Measurements from ENCODE around the gene CIB2. TPM values are rescaled to one million over a fixed set of nuclear protein-coding genes. Genes with fewer than 3 reads are reported as not detected.

The CIB2 gene
- total RNA-seq, 1 donor from 2014 or later = 1.8 TPM

DNA sequence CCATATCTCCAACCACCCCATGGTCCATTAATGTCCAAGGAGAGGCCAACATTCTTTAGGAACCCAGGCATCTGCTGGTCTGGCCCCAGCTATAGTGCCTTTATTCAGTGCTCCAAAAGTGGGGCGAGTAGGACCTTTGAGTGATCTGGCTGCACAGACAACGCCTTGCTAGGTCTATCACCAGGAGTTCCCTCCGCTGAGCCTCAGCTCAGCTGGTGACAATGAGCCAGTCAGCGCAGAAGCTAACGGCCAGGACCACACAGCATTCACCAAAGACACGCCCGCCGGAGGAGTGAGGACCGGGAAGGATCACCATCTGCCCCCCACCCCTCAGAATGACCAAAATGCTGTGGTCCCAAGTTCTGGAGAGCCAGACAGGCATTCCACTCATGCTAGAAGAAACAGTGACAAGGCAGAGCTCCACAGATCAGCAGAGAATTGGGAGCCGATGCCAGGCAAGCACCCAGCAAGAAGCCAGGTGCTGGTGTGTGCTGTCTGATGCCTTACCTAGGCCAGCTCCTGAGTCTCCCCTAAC is 72.8 kb downstream of the CIB2 start:
- no peaks in the 10 kb centered on the region for H3K27me3 ChIP-seq (ENCODE audit: control insufficient read depth, insufficient read depth, low read length)
- no peak for FAIRE-seq
- DNase-seq (ENCODE audit: low read depth) = no peak
- peaks cover 2% of the 10 kb centered on the region for H3K36me3 ChIP-seq (ENCODE audit: control insufficient read depth, insufficient read depth, low read length)
- H3K4me3 ChIP-seq (ENCODE audit: low read depth, low read length) = no peak overlapping the region
- TF ChIP-seq CTCF (IDR thresholded peaks at IDR 0.05; ENCODE audit: insufficient read depth, low read length, severe bottlenecking) = no peak

DNA sequence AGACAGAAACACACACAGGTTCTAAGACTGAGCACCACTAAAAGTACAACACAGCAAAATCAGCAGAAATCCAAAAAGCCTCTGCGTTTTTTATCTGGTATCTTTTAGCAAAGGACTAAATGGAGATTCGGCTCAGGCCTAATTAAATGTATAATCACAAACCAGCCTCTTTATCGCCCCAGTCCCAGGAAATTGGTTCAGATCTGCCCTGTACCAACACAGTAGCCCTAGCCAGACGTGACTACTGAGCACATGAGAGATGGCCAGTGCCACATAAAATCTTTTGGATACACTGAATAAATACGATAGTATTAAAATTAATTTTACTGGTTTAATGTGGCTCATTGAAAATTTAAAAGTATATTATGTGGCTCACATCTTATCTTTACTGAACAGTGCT is 73.4 kb downstream of the CIB2 start:
- peaks cover 4% of the 10 kb centered on the region for H3K36me3 ChIP-seq (ENCODE audit: control insufficient read depth, insufficient read depth, low read length)
- no peaks in the 10 kb centered on the region for H3K27me3 ChIP-seq (ENCODE audit: control insufficient read depth, insufficient read depth, low read length)
- no peak for DNase-seq (ENCODE audit: low read depth)
- no peak overlapping the region for H3K4me3 ChIP-seq (ENCODE audit: low read depth, low read length)
- no peak for FAIRE-seq
- TF ChIP-seq CTCF (IDR thresholded peaks at IDR 0.05; ENCODE audit: insufficient read depth, low read length, severe bottlenecking) = no peak

- no peaks in the 10 kb centered on the region for H3K27me3 ChIP-seq (ENCODE audit: control insufficient read depth, insufficient read depth, low read length)
- no peak overlapping the region for H3K4me3 ChIP-seq (ENCODE audit: low read depth, low read length)
- peaks cover 6% of the 10 kb centered on the region for H3K36me3 ChIP-seq (ENCODE audit: control insufficient read depth, insufficient read depth, low read length)
- no peak for FAIRE-seq
- peak; percentile 67 for DNase-seq (ENCODE audit: low read depth)
- TF ChIP-seq CTCF (IDR thresholded peaks at IDR 0.05; ENCODE audit: insufficient read depth, low read length, severe bottlenecking) = no peak
Observed at GRCh38 chr15:78056714-78057269, 74.5 kb downstream of the CIB2 start.

- peaks cover 6% of the 10 kb centered on the region for H3K36me3 ChIP-seq (ENCODE audit: control insufficient read depth, insufficient read depth, low read length)
- FAIRE-seq (no peak), DNase-seq (ENCODE audit: low read depth) (peak; percentile 41)
- no peak for TF ChIP-seq CTCF (IDR thresholded peaks at IDR 0.05; ENCODE audit: insufficient read depth, low read length, severe bottlenecking)
- H3K4me3 ChIP-seq (ENCODE audit: low read depth, low read length) = no peak overlapping the region
- no peaks in the 10 kb centered on the region for H3K27me3 ChIP-seq (ENCODE audit: control insufficient read depth, insufficient read depth, low read length)
Observed at GRCh38 chr15:78055919-78056713, 75.1 kb downstream of the CIB2 start.

DNA sequence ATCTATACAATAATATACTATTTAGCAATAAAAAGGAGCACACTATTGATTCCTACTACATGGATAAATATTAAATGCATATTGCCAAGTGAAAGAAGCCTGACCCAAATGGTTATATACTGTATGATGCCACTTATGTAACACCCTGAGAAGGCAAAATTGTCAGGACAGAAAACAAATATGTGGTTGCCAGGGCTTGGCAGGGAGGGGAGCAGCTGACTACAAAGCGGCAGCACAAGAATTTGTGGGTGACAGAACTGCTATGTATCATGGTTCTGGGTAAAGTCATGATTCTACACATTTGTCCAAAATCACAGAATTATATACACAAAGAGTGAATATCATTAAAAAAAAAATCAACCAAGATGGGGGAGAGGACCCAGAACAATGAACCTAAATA is 76.3 kb downstream of the CIB2 start:
- Histone ChIP-seq H3K27me3 (ENCODE audit: control insufficient read depth, insufficient read depth, low read length) (no peaks in the 10 kb centered on the region), H3K4me3 (ENCODE audit: low read depth, low read length) (no peak overlapping the region), H3K36me3 (ENCODE audit: control insufficient read depth, insufficient read depth, low read length) (peaks cover 8% of the 10 kb centered on the region)
- TF ChIP-seq CTCF (IDR thresholded peaks at IDR 0.05; ENCODE audit: insufficient read depth, low read length, severe bottlenecking) = no peak
- FAIRE-seq = no peak
- DNase-seq (ENCODE audit: low read depth) = no peak

Other genes starting within 250 kb of the CIB2 start
- 13.7 and 15.4 TPM in 2 replicates for gene TBC1D2B, start 53.7 kb downstream of the CIB2 start, total RNA-seq
- not detected in 2 replicates for gene SH2D7, start 38.9 kb downstream of the CIB2 start, total RNA-seq
- gene IDH3A, start 17.9 kb upstream of the CIB2 start, total RNA-seq = 27.9 and 30.8 TPM in 2 replicates
- gene ACSBG1, start 103.1 kb upstream of the CIB2 start, total RNA-seq = not detected in 2 replicates
- 11.1 and 26.5 TPM in 2 replicates for gene DNAJA4, start 133.1 kb upstream of the CIB2 start, total RNA-seq
- 49.0 and 61.2 TPM in 2 replicates for gene SKIC8, start 168.2 kb upstream of the CIB2 start, total RNA-seq
- gene CRABP1, start 208.9 kb upstream of the CIB2 start, total RNA-seq = not detected in 2 replicates

Measured in bronchial epithelial cell (primary cell).